Measurements from ENCODE around the gene TMEM171.

GRCh38 chr5:73126381-73126780 is 6.0 kb downstream of the TMEM171 start:
- no peak for TF ChIP-seq CTCF (IDR thresholded peaks at IDR 0.05; ENCODE audit: poor library complexity)
- no peak for TF ChIP-seq EZH2 (IDR thresholded peaks at IDR 0.05; ENCODE audit: borderline replicate concordance)

All from hepatocyte (in vitro differentiated cells).